ENCODE results near the gene RNF208.
"Not testable (repeated sequence)": the region's sequence is repeated elsewhere in the genome, so short reads cannot be mapped to it uniquely, and the experiment has no call there.

Gene RNF208

GRCh38 chr9:137252555-137253506 lies 30.8 kb upstream of the RNF208 start:
- peak in 1 of 2 experiments; percentile 72 for DNase-seq

DNA sequence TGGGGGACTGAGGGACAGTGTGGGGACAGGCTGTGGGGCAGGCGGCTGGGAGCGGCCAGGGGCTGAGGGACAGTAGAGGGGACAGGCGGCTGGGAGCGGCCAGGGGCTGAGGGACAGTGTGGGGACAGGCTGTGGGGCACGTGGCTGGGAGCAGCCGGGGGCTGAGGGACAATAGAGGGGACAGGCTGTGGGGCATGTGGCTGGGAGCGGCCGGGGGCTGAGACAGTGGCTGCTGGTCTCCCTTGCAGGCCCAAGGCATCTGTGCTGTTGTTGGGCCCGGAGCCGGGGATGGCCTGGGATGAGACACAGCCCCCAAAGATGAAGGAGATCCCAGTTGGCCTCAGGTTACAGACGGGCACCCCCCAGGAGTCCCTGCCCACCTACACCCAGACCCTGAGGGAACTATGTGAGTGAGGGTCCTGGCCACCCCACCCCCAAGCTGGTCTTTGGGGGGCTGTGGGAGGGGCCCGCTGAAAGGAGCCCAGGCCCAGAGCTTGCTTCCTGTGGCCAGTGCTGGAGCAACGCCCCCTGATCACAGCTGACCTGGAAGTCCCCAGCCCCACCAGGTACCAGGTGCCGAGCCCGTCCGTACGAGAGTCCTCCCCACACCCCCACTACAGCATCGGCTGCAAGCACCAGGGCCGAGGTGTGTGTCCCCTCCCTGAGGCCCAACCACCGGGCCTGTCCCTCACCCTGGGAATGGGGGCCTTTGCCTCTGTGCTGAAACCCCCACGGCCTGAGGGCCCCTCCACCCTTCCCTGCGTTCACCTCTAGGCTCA lies 29.6 kb upstream of the RNF208 start:
- DNase-seq, result no peak

DNA sequence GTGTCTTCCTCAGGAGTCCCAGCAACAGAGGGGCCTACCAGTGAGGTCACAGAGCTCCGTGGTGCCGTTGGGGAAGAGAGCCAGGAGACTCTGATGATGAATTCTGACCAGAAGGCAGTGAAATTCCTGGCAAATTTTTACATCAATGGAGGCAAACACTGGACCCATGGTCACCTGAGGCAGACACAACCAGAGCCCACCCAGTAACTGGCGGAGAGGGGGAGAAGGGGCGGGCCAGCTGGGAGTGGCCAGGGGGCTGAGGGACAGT lies 29.1 kb upstream of the RNF208 start, which contains the start of gene STPG3:
STPG3 (plus strand) TSS at position 93 of the 268 bp plus-strand sequence; CDS start at position 94, 1 bp downstream.
- DNase-seq, result no peak

GRCh38 chr9:137250329-137251193 lies 28.5 kb upstream of the RNF208 start:
- no peak for DNase-seq

- DNase-seq, result no peak
These were observed 25.8 kb upstream of the RNF208 start for GRCh38 chr9:137247916-137248175.

- no peak for DNase-seq
These were observed 25.3 kb upstream of the RNF208 start for GRCh38 chr9:137247135-137247915.

GRCh38 chr9:137245450-137246421 lies 23.7 kb upstream of the RNF208 start:
- no peak for DNase-seq

DNA sequence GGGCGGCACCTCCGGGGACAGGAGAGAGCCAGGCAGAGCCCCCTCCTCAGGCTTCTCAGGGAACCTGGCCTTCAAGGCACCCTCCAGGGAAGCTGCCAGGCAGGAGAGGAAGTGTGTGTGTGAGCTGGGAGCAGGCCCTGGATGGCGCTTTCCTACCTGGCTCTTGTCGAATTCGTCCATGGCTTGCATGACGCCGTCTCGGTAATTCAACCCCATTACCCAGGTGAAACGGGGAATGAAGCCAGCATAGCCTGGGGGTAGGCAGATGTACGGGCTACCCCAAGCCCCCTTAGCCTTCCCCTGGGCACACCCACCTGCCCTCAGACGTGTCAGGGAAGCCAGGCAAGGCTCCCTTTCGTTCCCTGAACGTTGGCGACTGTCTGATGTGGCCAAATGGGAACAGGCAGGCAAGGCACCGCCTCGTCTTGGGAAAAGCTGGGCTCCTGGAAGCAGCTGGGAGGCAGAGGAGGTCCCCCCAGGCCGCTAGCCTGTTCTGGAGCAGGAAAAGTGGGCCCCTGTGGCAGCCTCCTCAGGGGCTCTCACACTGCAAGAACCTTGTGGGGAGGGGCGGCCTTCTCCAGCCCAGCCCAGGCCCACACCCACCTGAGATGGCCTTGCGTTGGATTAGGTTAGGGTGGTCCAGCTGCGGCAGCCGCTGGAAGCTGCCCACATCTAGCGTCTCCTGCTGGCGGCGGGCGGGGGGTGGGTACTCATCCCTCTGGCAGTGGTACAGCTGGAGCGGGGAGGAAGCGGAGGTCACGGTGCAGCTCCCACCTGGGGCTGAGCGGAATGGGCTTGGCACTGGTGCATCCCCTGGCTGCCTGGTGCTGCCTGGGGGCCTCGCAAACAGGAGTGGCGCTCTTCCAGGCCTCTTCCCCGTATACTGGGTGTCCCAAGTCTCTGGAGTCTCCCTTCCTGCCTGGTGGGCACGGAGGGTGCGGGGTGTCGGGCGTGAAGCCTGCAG lies 22.7 kb upstream of the RNF208 start:
- peak in 1 of 2 experiments; percentile 39 for DNase-seq

- DNase-seq, result no peak
These were observed 21.8 kb upstream of the RNF208 start for GRCh38 chr9:137243626-137244485.

DNA sequence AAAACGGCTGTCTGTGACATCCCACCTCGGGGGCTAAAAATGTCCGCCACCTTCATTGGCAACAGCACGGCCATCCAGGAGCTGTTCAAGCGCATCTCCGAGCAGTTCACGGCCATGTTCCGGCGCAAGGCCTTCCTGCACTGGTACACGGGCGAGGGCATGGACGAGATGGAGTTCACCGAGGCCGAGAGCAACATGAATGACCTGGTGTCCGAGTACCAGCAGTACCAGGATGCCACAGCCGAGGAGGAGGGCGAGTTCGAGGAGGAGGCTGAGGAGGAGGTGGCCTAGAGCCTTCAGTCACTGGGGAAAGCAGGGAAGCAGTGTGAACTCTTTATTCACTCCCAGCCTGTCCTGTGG lies 21.2 kb upstream of the RNF208 start:
- DNase-seq, result not testable (repeated sequence)

GRCh38 chr9:137242269-137243203 lies 20.5 kb upstream of the RNF208 start:
- DNase-seq, result no peak

DNA sequence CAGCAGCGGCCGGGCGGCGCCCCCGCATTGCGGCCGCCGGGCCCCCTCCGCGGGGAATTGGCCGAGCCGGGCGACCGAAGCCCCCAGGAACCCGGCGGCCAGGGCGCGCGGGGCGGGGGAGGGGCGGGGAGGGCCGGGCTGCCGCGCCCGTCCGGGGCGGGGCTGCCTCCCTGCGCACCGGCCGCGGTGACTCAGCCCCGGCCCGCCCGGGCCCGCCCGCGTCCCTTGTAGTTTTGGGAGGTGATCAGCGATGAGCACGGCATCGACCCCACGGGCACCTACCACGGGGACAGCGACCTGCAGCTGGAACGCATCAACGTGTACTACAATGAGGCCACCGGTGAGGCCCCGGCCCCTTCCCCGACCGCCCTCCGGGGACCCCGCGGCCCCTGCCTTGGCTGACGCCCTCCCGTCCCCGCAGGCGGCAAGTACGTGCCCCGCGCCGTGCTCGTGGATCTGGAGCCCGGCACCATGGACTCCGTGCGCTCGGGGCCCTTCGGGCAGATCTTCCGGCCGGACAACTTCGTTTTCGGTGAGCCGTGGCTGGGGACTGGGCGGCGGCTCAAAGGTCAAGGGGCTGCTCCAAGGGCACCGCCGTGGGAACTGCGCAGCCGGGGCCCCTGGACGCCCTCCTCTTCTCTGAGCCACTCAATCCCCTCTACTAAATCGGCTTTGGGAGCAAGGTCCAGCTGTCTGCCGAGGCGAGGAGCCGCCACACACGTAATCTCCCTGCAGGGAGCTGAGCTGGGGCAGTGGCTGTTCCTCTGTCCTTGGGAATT lies 19.6 kb upstream of the RNF208 start:
- DNase-seq, result no peak

DNA sequence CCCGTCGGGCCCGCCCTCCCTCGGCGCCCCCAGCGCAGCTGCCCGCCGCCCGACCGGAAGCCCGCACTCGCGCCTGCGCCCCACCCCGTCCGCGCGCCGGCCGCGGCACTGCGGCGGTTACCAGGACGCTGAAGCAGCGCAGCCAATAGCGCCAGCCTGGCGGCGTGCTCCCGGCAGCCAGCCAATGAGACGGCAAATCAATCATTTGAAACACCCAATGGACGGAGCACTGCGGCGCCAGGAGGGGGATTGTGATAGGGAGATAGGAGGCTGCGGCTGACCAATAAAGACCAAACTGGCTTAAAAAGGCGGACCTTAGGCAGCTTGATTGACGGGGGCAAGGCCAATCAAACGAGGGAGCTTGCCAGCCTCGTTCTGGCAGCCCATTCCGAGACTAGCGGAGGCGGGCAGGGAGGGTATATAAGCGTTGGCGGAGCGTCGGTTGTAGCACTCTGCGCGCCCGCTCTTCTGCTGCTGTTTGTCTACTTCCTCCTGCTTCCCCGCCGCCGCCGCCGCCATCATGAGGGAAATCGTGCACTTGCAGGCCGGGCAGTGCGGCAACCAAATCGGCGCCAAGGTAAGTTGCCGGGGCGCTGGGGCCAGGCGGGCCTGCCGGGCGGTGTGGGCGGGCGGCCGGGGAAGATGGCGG lies 18.9 kb upstream of the RNF208 start, which contains the start of gene TUBB4B:
TUBB4B (plus strand) TSS at position 447 of the 649 bp plus-strand sequence; CDS start at position 521, 74 bp downstream.
- DNase-seq, result peak; percentile 98

DNA sequence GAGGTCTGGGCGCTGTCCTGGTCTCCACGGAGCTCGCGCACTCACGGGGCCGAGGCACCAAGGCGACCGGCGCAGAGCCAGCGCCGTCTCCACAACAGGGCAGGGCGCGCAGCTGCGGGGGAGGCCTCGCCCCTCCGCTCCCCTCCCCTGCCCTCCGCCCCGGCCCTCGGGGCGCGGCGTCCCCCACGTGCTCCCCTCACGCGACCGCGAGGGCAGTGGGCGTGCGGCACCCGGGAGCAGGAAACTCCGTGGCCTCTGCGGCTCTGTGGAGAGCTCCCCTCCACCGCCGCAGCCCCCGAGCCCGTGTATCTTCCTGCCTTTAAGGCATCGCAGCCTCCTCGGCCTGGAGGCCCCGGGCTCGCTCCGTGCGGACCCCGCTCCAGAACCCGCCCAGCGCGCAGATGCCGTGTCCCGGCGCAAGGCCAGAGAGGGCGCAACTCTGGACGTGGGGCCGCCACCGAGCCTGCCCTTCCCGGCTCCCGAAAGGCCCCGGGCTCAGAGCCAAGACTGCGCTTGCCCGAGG lies 18.3 kb upstream of the RNF208 start:
- peak in 1 of 2 experiments; percentile 72 for DNase-seq

GRCh38 chr9:137239541-137240200 lies 17.6 kb upstream of the RNF208 start:
- not testable (repeated sequence) for DNase-seq
